ENCODE results near the gene NMD3. TPM values are rescaled to one million over a fixed set of nuclear protein-coding genes. Genes with fewer than 3 reads are reported as not detected.

The NMD3 gene
- polyA plus RNA-seq, 2 of the 4 experiments (the other 2 are of a cell fraction) = 53.4 to 66.5 TPM

DNA sequence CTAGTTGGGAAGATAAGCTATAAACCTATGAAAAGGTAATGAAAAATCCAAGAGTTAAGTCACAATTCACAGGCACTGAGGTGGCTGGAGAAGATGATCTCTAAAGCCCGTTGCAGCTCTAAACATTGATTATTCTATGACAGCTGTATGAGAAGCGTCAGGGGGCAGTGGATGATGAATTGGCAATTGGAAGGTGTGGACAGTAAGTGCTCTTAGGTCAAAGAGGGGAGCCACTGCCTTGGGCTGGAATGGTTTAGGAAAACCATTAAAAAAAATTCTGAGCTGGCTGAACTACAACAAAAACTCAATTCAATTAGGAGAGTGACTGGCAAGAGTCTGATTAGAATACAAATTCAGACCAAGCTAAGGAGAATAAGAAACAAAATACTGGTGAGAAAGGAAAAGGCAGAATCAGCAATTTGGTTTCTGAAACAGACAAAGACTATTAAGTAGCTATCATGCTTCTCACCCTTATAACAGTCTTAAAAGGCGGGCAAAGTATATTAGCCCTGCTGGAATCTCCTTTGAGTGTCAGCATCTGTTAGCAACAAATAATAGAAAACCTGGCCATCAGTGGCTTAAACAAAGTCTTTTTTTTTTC is 8.8 kb upstream of the NMD3 start:
- CTCF ChIA-PET = no interaction called here
- H3K9me3 ChIP-seq = no peaks in the 10 kb centered on the region
- TF ChIP-seq, protein P1, sequence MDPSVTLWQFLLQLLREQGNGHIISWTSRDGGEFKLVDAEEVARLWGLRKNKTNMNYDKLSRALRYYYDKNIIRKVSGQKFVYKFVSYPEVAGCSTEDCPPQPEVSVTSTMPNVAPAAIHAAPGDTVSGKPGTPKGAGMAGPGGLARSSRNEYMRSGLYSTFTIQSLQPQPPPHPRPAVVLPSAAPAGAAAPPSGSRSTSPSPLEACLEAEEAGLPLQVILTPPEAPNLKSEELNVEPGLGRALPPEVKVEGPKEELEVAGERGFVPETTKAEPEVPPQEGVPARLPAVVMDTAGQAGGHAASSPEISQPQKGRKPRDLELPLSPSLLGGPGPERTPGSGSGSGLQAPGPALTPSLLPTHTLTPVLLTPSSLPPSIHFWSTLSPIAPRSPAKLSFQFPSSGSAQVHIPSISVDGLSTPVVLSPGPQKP (IDR thresholded peaks at IDR 0.05; ENCODE audit: low read depth, low read length) = no peak
- no peak for TF ChIP-seq HOXB5 (CRISPR knock-in tag; IDR thresholded peaks at IDR 0.05)
- TF ChIP-seq HDAC2 (IDR thresholded peaks at IDR 0.05) = no peak
- no peak for TF ChIP-seq ZFP36 (IDR thresholded peaks at IDR 0.05; ENCODE audit: borderline replicate concordance, partially characterized antibody)
- no peak for TF ChIP-seq CEBPB (IDR thresholded peaks at IDR 0.05)
- TF ChIP-seq JUN (IDR thresholded peaks at IDR 0.05) = no peak
- TF ChIP-seq HEYL (CRISPR knock-in tag; IDR thresholded peaks at IDR 0.05) = no peak
- no peak for TF ChIP-seq NR3C1 (IDR thresholded peaks at IDR 0.05)
- TF ChIP-seq CHD2 (IDR thresholded peaks at IDR 0.05; ENCODE audit: low read length, partially characterized antibody) = no peak
- TF ChIP-seq TFCP2L1 (CRISPR knock-in tag; IDR thresholded peaks at IDR 0.05) = no peak
- TF ChIP-seq, protein P2, sequence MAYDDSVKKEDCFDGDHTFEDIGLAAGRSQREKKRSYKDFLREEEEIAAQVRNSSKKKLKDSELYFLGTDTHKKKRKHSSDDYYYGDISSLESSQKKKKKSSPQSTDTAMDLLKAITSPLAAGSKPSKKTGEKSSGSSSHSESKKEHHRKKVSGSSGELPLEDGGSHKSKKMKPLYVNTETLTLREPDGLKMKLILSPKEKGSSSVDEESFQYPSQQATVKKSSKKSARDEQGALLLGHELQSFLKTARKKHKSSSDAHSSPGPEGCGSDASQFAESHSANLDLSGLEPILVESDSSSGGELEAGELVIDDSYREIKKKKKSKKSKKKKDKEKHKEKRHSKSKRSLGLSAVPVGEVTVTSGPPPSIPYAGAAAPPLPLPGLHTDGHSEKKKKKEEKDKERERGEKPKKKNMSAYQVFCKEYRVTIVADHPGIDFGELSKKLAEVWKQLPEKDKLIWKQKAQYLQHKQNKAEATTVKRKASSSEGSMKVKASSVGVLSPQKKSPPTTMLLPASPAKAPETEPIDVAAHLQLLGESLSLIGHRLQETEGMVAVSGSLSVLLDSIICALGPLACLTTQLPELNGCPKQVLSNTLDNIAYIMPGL (CRISPR knock-in tag; IDR thresholded peaks at IDR 0.05; ENCODE audit: borderline replicate concordance) = no peak
- no peak for TF ChIP-seq MYC (IDR thresholded peaks at IDR 0.05; ENCODE audit: borderline replicate concordance, low read length)
- no peak for TF ChIP-seq ZNF302 (CRISPR knock-in tag; IDR thresholded peaks at IDR 0.05)
- no peak overlapping the region for H3K4me3 ChIP-seq
- 64% methylated on average over 3 of the region's 3 CpGs for WGBS (ENCODE audit: missing lambda C conversion rate)
- no peak overlapping the region for H3K4me2 ChIP-seq
- FAIRE-seq = no peak
- H3K27ac ChIP-seq = no peak overlapping the region
- ATAC-seq = no peak
- DNase-seq (ENCODE audit: low read depth in 1 of 2, low spot score in 1 of 2) = no peak
- no peaks in the 10 kb centered on the region for H3K4me1 ChIP-seq
- POLR2A ChIA-PET = interaction anchor here (0.7 kb wide), 1 partner anchor 9 kb away, joined by 4 read pairs; the partner anchor contains the start of gene NMD3

DNA sequence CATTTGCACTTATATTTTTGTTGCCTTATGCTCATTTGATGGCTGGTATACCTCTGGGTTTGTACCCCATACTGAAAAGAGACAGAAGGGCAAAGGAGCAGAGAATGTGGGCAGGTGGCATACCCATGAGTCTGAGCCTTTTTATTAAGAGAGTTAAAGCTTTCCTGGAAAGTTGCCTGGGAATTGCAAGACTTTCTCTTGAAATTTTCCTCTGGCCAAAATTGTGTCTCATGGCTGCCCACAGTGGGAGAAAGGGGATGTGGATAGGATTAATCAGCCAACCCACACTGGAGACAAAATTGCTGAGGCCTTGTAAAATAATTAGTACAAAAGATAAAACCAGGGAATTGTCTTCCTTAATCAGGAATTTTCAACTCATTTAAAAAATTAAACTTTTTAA is 8.2 kb upstream of the NMD3 start:
- ATAC-seq (no peak), FAIRE-seq (no peak), DNase-seq (ENCODE audit: low read depth in 1 of 2, low spot score in 1 of 2) (no peak)
- peaks cover 4% of the 10 kb centered on the region; the same call in 1 of the 3 replicates for H3K4me1 ChIP-seq
- H3K27ac ChIP-seq = no peak overlapping the region
- H3K9me3 ChIP-seq = no peaks in the 10 kb centered on the region
- CTCF ChIA-PET = interaction anchor here (1.3 kb wide), 1 partner anchor 10 kb away, joined by 3 read pairs; no protein-coding TSS in a partner anchor
- POLR2A ChIA-PET = interaction anchor here (0.7 kb wide), 1 partner anchor 8 kb away, joined by 4 read pairs; the partner anchor contains the start of gene NMD3
- TF ChIP-seq GATA3 (IDR thresholded peaks at IDR 0.05; ENCODE audit: borderline replicate concordance) = no peak
- TF ChIP-seq EHF (CRISPR knock-in tag; IDR thresholded peaks at IDR 0.05) = no peak
- no peak for TF ChIP-seq HDAC2 (IDR thresholded peaks at IDR 0.05)
- TF ChIP-seq HOXA7 (CRISPR knock-in tag; IDR thresholded peaks at IDR 0.05) = no peak
- TF ChIP-seq FOXS1 (CRISPR knock-in tag; IDR thresholded peaks at IDR 0.05) = no peak
- TF ChIP-seq, protein P1 (IDR thresholded peaks at IDR 0.05; ENCODE audit: low read depth, low read length) = no peak
- TF ChIP-seq CHD2 (IDR thresholded peaks at IDR 0.05; ENCODE audit: low read length, partially characterized antibody) = no peak
- no peak overlapping the region for H3K4me2 ChIP-seq
- H3K4me3 ChIP-seq = no peak overlapping the region

DNA sequence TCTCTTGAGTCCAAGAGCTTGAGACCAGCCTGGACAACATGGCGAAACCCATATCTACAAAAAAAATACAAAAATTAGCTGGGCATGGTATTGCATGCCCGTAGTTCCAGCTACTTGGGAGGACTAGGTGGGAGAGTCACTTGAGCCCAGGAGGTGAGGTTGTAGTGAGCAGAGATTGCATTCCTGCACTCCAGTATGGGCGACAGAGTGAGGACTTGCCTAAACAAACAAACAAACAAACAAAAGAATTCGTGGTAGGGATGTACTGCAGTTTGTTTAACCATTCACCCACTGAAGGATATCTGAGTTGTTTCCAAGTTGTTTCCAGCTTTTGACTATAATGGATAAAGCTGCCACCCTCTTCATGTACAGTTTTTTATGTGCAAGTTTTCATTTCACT is 7.5 kb upstream of the NMD3 start:
- H3K4me1 ChIP-seq = peaks cover 4% of the 10 kb centered on the region; the same call in 1 of the 3 replicates
- 34% methylated on average over 4 of the region's 4 CpGs for WGBS (ENCODE audit: missing lambda C conversion rate)
- ChIA-PET CTCF (interaction anchor here (1.3 kb wide), 1 partner anchor 11 kb away, joined by 3 read pairs; no protein-coding TSS in a partner anchor), POLR2A (no interaction called here)
- no peak overlapping the region for H3K4me3 ChIP-seq
- no peaks in the 10 kb centered on the region for H3K9me3 ChIP-seq
- FAIRE-seq = no peak
- no peak overlapping the region for H3K4me2 ChIP-seq
- no peak for DNase-seq (ENCODE audit: low read depth in 1 of 2, low spot score in 1 of 2)
- ATAC-seq = 0 out of 6 replicates have a peak, but pooled peaks of 1 of the 2 experiments have one; percentile 26
- no peak overlapping the region for H3K27ac ChIP-seq
- TF ChIP-seq, protein P3, sequence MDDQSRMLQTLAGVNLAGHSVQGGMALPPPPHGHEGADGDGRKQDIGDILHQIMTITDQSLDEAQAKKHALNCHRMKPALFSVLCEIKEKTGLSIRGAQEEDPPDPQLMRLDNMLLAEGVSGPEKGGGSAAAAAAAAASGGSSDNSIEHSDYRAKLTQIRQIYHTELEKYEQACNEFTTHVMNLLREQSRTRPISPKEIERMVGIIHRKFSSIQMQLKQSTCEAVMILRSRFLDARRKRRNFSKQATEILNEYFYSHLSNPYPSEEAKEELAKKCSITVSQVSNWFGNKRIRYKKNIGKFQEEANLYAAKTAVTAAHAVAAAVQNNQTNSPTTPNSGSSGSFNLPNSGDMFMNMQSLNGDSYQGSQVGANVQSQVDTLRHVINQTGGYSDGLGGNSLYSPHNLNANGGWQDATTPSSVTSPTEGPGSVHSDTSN (IDR thresholded peaks at IDR 0.05) = no peak
- TF ChIP-seq ZNF302 (CRISPR knock-in tag; IDR thresholded peaks at IDR 0.05) = no peak
- no peak for TF ChIP-seq RARB (CRISPR knock-in tag; IDR thresholded peaks at IDR 0.05)
- no peak for TF ChIP-seq RNF2 (IDR thresholded peaks at IDR 0.05; ENCODE audit: borderline replicate concordance, low read depth)
- no peak for TF ChIP-seq HDAC2 (IDR thresholded peaks at IDR 0.05)
- no peak for TF ChIP-seq CHD4 (IDR thresholded peaks at IDR 0.05; ENCODE audit: borderline replicate concordance)
- TF ChIP-seq ZFP36 (IDR thresholded peaks at IDR 0.05; ENCODE audit: borderline replicate concordance, partially characterized antibody) = no peak
- TF ChIP-seq, protein P4, sequence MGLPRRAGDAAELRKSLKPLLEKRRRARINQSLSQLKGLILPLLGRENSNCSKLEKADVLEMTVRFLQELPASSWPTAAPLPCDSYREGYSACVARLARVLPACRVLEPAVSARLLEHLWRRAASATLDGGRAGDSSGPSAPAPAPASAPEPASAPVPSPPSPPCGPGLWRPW (IDR thresholded peaks at IDR 0.05) = no peak
- no peak for TF ChIP-seq RFX5 (IDR thresholded peaks at IDR 0.05)
- no peak for TF ChIP-seq CBX2 (IDR thresholded peaks at IDR 0.05; ENCODE audit: borderline replicate concordance, low read depth)
- no peak for TF ChIP-seq MAFK (IDR thresholded peaks at IDR 0.05; ENCODE audit: partially characterized antibody)
- no peak for TF ChIP-seq EP300 (IDR thresholded peaks at IDR 0.05)
- no peak for TF ChIP-seq HOXB5 (CRISPR knock-in tag; IDR thresholded peaks at IDR 0.05)
- no peak for TF ChIP-seq NPAS2 (CRISPR knock-in tag; IDR thresholded peaks at IDR 0.05; ENCODE audit: borderline replicate concordance)
- TF ChIP-seq, protein P5, sequence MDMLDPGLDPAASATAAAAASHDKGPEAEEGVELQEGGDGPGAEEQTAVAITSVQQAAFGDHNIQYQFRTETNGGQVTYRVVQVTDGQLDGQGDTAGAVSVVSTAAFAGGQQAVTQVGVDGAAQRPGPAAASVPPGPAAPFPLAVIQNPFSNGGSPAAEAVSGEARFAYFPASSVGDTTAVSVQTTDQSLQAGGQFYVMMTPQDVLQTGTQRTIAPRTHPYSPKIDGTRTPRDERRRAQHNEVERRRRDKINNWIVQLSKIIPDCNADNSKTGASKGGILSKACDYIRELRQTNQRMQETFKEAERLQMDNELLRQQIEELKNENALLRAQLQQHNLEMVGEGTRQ (IDR thresholded peaks at IDR 0.05) = no peak
